GM18861 (cell line): ENCODE results near the gene KLHL6.
"Not testable (repeated sequence)": the region's sequence is repeated elsewhere in the genome, so short reads cannot be mapped to it uniquely, and the experiment has no call there.

Experiments
- ATAC-seq: cut with Tn5 transposase; IDR thresholded peaks from one replicate; pipeline ENCODE4 v1.9.1; 2021; ENCODE audit not compliant: unreplicated experiment

KLHL6 gene

GRCh38 chr3:183455089-183455488 is 100.4 kb downstream of the KLHL6 start:
- ATAC-seq, result no peak

GRCh38 chr3:183454064-183454463 is 101.4 kb downstream of the KLHL6 start:
- no peak for ATAC-seq

- no peak for ATAC-seq
These were observed 105.7 kb downstream of the KLHL6 start for GRCh38 chr3:183449791-183450190.

- no peak for ATAC-seq
These were observed 106.1 kb downstream of the KLHL6 start for GRCh38 chr3:183449391-183449790.

- no peak for ATAC-seq
These were observed 107.0 kb downstream of the KLHL6 start for GRCh38 chr3:183448369-183449128.

GRCh38 chr3:183447206-183448001 is 108.1 kb downstream of the KLHL6 start:
- no peak for ATAC-seq

GRCh38 chr3:183446838-183447205 is 108.7 kb downstream of the KLHL6 start:
- ATAC-seq, result no peak

- no peak for ATAC-seq
These were observed 110.8 kb downstream of the KLHL6 start for GRCh38 chr3:183444748-183445147.

- no peak for ATAC-seq
These were observed 111.8 kb downstream of the KLHL6 start for GRCh38 chr3:183443395-183444385.

GRCh38 chr3:183442994-183443393 is 112.5 kb downstream of the KLHL6 start:
- ATAC-seq, result no peak

- ATAC-seq, result not testable (repeated sequence)
These were observed 115.0 kb downstream of the KLHL6 start for GRCh38 chr3:183440521-183440920.

- no peak for ATAC-seq
These were observed 116.0 kb downstream of the KLHL6 start for GRCh38 chr3:183439515-183439914.

- no peak for ATAC-seq
These were observed 116.8 kb downstream of the KLHL6 start for GRCh38 chr3:183438735-183439134.

- no peak for ATAC-seq
These were observed 117.6 kb downstream of the KLHL6 start for GRCh38 chr3:183437666-183438564.
